H9 (cell line): ENCODE data around the gene SLC41A1. TPM values are rescaled to one million over a fixed set of nuclear protein-coding genes. Genes with fewer than 3 reads are reported as not detected.

Experiments
- DNase-seq: peaks from one replicate; pipeline ENCODE4 v3.0.0-alpha.2; 2017
- H2AFZ ChIP-seq: one replicate; pipeline ENCODE4 v1.6.1; 2013; ENCODE audit warnings: mild to moderate bottlenecking, low read length, control low read depth, moderate library complexity
- H2AK5ac ChIP-seq: 2 replicates; pipeline ENCODE4 v1.6.1; 2013; ENCODE audit warnings: low read length, control low read depth, mixed read lengths; ENCODE audit not compliant: insufficient read length
- H2BK120ac ChIP-seq: one replicate; pipeline ENCODE4 v1.6.1; 2013; ENCODE audit warnings: low read depth, mild to moderate bottlenecking, low read length, control low read depth, inconsistent platforms; ENCODE audit not compliant: poor library complexity, severe bottlenecking
- H2BK12ac ChIP-seq: 2 replicates; pipeline ENCODE4 v1.6.1; 2013; ENCODE audit warnings: low read length, control low read depth, mixed read lengths, low read depth; ENCODE audit not compliant: insufficient read length
- H2BK15ac ChIP-seq: 2 replicates; pipeline ENCODE4 v1.6.1; 2013; ENCODE audit warnings: low read depth, low read length, control low read depth
- H2BK20ac ChIP-seq: one replicate; pipeline ENCODE4 v1.6.1; 2013; ENCODE audit warnings: low read depth, mild to moderate bottlenecking, low read length, control low read depth, inconsistent platforms; ENCODE audit not compliant: poor library complexity, severe bottlenecking
- H2BK5ac ChIP-seq: 2 replicates; pipeline ENCODE4 v1.6.1; 2013; ENCODE audit warnings: low read length, control low read depth, mixed read lengths; ENCODE audit not compliant: insufficient read length
- H3K14ac ChIP-seq: 2 replicates; pipeline ENCODE4 v1.6.1; 2013; ENCODE audit warnings: low read length, control low read depth; ENCODE audit not compliant: insufficient read depth
- H3K18ac ChIP-seq: 2 replicates; pipeline ENCODE4 v1.6.1; 2013; ENCODE audit warnings: low read depth, mild to moderate bottlenecking, mixed read lengths, low read length, control low read depth; ENCODE audit not compliant: insufficient read length
- H3K23ac ChIP-seq: 2 replicates; pipeline ENCODE4 v1.6.1; 2013; ENCODE audit warnings: low read length, control low read depth, mixed read lengths, low read depth; ENCODE audit not compliant: insufficient read length
- H3K23me2 ChIP-seq: 2 replicates; pipeline ENCODE4 v1.6.1; 2013; ENCODE audit warnings: low read depth, mild to moderate bottlenecking, mixed read lengths, low read length, control low read depth; ENCODE audit not compliant: insufficient read length, poor library complexity, severe bottlenecking
- H3K27ac ChIP-seq: 2 replicates; pipeline ENCODE4 v1.5.1; 2013; ENCODE audit warnings: low read length, control low read depth, mixed read lengths, low read depth; ENCODE audit not compliant: insufficient read length
- H3K27me3 ChIP-seq: 2 replicates; pipeline ENCODE4 v1.6.1; 2013; ENCODE audit warnings: low read length, control low read depth, inconsistent platforms; ENCODE audit not compliant: insufficient read depth
- H3K4ac ChIP-seq: 2 replicates; pipeline ENCODE4 v1.6.1; 2013; ENCODE audit warnings: low read depth, mild to moderate bottlenecking, control low read depth, inconsistent platforms, low read length, moderate library complexity
- H3K4me1 ChIP-seq: 2 replicates; pipeline ENCODE4 v1.6.1; 2013; ENCODE audit warnings: low read length, control low read depth, inconsistent platforms; ENCODE audit not compliant: insufficient read depth
- H3K4me2 ChIP-seq: 2 replicates; pipeline ENCODE4 v1.6.1; 2013; ENCODE audit warnings: low read length, control low read depth, mixed read lengths; ENCODE audit not compliant: insufficient read length, insufficient read depth
- H3K56ac ChIP-seq: 2 replicates; pipeline ENCODE4 v1.6.1; 2013; ENCODE audit warnings: low read depth, mild to moderate bottlenecking, mixed read lengths, low read length, control low read depth; ENCODE audit not compliant: insufficient read length
- H3K79me1 ChIP-seq: 2 replicates; pipeline ENCODE4 v1.6.1; 2013; ENCODE audit warnings: low read depth, mild to moderate bottlenecking, moderate library complexity, low read length, control low read depth, inconsistent platforms; ENCODE audit not compliant: insufficient read depth, poor library complexity, severe bottlenecking
- H3K79me2 ChIP-seq: 2 replicates; pipeline ENCODE4 v1.6.1; 2013; ENCODE audit warnings: low read length, control low read depth, inconsistent platforms; ENCODE audit not compliant: insufficient read depth
- H3K9ac ChIP-seq: 2 replicates; pipeline ENCODE4 v1.6.1; 2013; ENCODE audit warnings: low read length, control low read depth, mixed read lengths; ENCODE audit not compliant: insufficient read length; ENCODE audit errors: extremely low read depth
- H3K9me3 ChIP-seq: one replicate; pipeline ENCODE4 v1.6.1; 2013; ENCODE audit warnings: low read depth, low read length, inconsistent platforms; ENCODE audit not compliant: control insufficient read depth
- H3T11ph ChIP-seq: one replicate; pipeline ENCODE4 v1.6.1; 2013; ENCODE audit warnings: mild to moderate bottlenecking, low read length, control low read depth, inconsistent platforms
- H4K20me1 ChIP-seq: one replicate; pipeline ENCODE4 v1.6.1; 2013; ENCODE audit not compliant: control insufficient read depth, insufficient read length, insufficient read depth
- H4K5ac ChIP-seq: 2 replicates; pipeline ENCODE4 v1.6.1; 2013; ENCODE audit warnings: low read depth, mild to moderate bottlenecking, mixed read lengths, low read length, control low read depth; ENCODE audit not compliant: insufficient read length
- H4K8ac ChIP-seq: replicated peaks from 2 replicates; pipeline ENCODE4 v1.6.1; 2013; ENCODE audit warnings: low read length, control low read depth, mixed read lengths, low read depth; ENCODE audit not compliant: insufficient read length
- H4K91ac ChIP-seq: 2 replicates; pipeline ENCODE4 v1.6.1; 2013; ENCODE audit warnings: low read depth, mild to moderate bottlenecking, moderate library complexity, mixed read lengths, low read length, control low read depth; ENCODE audit not compliant: insufficient read length
- H3K27ac Mint-ChIP-seq, 3 experiments: 2 replicates in 2 of 3; 3 replicates in 1 of 3; pipeline ENCODE4 v1.8.0; 2020 to 2021; ENCODE audit warnings: mixed read lengths in 3 of 3, mild to moderate bottlenecking in 1 of 3, moderate library complexity in 1 of 3
- H3K27me3 Mint-ChIP-seq: 2 replicates; pipeline ENCODE4 v1.8.0; 2021; ENCODE audit warnings: low read depth, mild to moderate bottlenecking, moderate library complexity, mixed read lengths
- H3K36me3 Mint-ChIP-seq, 3 experiments: 2 replicates in 2 of 3; 3 replicates in 1 of 3; pipeline ENCODE4 v1.8.0; 2020 to 2021; ENCODE audit warnings: low read depth in 3 of 3, mixed read lengths in 3 of 3; ENCODE audit not compliant: insufficient read depth in 1 of 3
- H3K4me1 Mint-ChIP-seq, 2 experiments: 2 replicates each; pipeline ENCODE4 v1.8.0; 2020; ENCODE audit warnings: mixed read lengths in 2 of 2
- H3K4me3 Mint-ChIP-seq, 2 experiments: 2 replicates in 1 of 2; 3 replicates in 1 of 2; pipeline ENCODE4 v1.8.0; 2020 to 2021; ENCODE audit warnings: mild to moderate bottlenecking in 2 of 2, mixed read lengths in 2 of 2, moderate library complexity in 1 of 2
- H3K9me3 Mint-ChIP-seq, 2 experiments: 2 replicates in 1 of 2; 3 replicates in 1 of 2; pipeline ENCODE4 v1.8.0; 2020; ENCODE audit warnings: mild to moderate bottlenecking in 2 of 2, mixed read lengths in 2 of 2, moderate library complexity in 1 of 2
- CTCF ChIP-seq: fragments of 200-600 bp; sonication (generic); conservative IDR thresholded peaks from 3 replicates; pipeline ENCODE4 v1.8.0; 2021; ENCODE audit warnings: antibody characterized with exemption, mild to moderate bottlenecking
- WGBS: extraction: QIAGEN DNeasy Blood & Tissue Kit; methylation state at CpG from one replicate; pipeline ENCODE4 v1.1.7; 2013; ENCODE audit warnings: missing lambda C conversion rate, low lambda C conversion rate, mixed read lengths; ENCODE audit not compliant: insufficient read length; ENCODE audit errors: extremely low coverage; 5-methylcytosine and 5-hydroxymethylcytosine counted together
- total RNA-seq: library from RNA; stranded (reverse); gene quantifications from 2 replicates; pipeline ENCODE4 v1.2.1, GENCODE V29; 2021

SLC41A1 gene
- total RNA-seq, 1 experiment from 2014 or later: 18.2 TPM

DNA sequence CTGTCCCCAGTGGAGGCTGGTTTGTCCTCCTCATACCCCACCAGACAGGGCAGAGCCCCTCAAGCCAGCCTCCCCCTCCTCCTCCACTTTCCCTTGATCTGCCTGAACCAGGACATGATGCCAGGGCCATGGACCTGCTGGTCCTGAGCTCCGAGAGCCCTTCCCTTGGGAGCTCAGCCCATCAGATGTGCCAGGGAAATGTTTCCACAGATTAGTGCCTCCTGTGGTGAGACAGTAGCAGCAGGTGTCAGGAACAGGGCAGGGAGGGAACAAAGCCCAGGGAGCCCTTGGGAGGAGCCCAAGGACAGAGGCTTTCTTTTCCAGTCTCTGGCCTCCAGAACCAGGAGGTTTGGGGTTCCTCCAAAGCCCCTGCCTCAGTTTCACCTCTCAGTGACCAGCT, 14.6 kb upstream of the SLC41A1 start:
- Histone ChIP-seq H4K5ac (no peak overlapping the region), H3K27me3 (no peaks in the 10 kb centered on the region), H2BK15ac (no peak overlapping the region), H2BK5ac (no peak overlapping the region), H2AFZ (no peak overlapping the region), H3K18ac (no peak overlapping the region), H2BK20ac (no peak overlapping the region), H4K91ac (no peak overlapping the region), H3K4ac (no peak overlapping the region), H3K79me2 (0 out of 2 replicates have a peak, but pooled peaks cover 2% of the 10 kb centered on the region), H3K23ac (no peak overlapping the region), H3K4me2 (no peak overlapping the region), H4K20me1 (no peaks in the 10 kb centered on the region), H3K79me1 (no peaks in the 10 kb centered on the region), H2BK12ac (no peak overlapping the region), H3K27ac (no peak overlapping the region), H3K56ac (no peak overlapping the region), H3K14ac (no peak overlapping the region), H3K4me1 (no peaks in the 10 kb centered on the region; the same call in 1 of the 2 replicates), H2AK5ac (no peak overlapping the region), H3T11ph (no peak overlapping the region), H3K9ac (no peak overlapping the region), H3K23me2 (no peaks in the 10 kb centered on the region), H3K9me3 (no peaks in the 10 kb centered on the region), H4K8ac (no peak overlapping the region), H2BK120ac (no peak overlapping the region)
- WGBS: no CpG with 5 or more reads among the region's 1 CpG
- TF ChIP-seq CTCF: no peak
- DNase-seq: no peak
- H3K27ac Mint-ChIP-seq: no peak overlapping the region
- no peaks in the 10 kb centered on the region for H3K27me3 Mint-ChIP-seq
- H3K4me3 Mint-ChIP-seq: no peak overlapping the region; a peak in 1 of 5 replicates
- peaks cover 37 to 39% of the 10 kb centered on the region in 2 experiments for H3K4me1 Mint-ChIP-seq
- H3K36me3 Mint-ChIP-seq: peaks cover 0 to 4% (median 4%) of the 10 kb centered on the region in 3 experiments; a peak in 3 of 7 replicates
- peaks cover 4 to 5% of the 10 kb centered on the region in 2 experiments; a peak in 3 of 5 replicates for H3K9me3 Mint-ChIP-seq
